Stromal cell of bone marrow (primary cell): Measurements from ENCODE around the gene FOXE3.
"Not testable (repeated sequence)": the region's sequence is repeated elsewhere in the genome, so short reads cannot be mapped to it uniquely, and the experiment has no call there.

ENCODE experiments used
- DNase-seq: peaks from one replicate; pipeline ENCODE4 v3.0.0-alpha.2; 2012; ENCODE audit warnings: low read depth

FOXE3 gene

DNA sequence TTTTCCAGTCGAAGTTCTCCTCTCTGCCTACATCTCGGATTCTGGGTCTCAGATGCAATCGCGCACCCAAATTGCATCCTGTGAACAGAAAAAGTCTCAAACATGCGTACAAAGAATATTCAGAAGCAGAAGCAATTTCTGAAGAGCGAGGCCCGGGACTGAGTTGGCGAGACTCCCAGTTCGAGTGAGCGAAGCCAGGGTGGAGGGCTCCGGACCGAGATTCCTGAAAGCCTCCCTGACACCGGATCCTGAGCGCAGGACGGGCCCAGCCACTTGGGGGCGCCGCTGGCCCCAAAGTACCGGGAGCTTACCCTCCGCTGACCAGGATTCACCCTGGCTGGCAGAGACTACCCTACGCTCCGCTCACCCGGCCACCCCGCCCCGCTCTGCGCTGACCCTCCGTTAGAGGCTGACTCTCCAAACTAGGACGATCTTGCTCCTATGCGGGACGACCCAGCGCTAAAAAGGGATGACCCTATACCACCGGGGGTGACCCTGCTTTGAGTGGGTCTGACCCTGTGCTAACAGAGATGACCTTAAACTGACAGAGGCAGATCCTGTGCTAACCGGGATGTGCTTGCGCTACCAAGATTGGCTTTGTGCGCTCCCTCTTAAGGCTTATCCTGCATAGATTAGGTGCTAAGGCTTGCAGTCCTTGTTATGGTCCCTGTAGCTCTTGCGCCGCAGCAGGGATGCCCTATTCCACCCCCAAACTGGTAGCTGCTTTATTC is 33.9 kb downstream of the FOXE3 start:
- no peak for DNase-seq

DNA sequence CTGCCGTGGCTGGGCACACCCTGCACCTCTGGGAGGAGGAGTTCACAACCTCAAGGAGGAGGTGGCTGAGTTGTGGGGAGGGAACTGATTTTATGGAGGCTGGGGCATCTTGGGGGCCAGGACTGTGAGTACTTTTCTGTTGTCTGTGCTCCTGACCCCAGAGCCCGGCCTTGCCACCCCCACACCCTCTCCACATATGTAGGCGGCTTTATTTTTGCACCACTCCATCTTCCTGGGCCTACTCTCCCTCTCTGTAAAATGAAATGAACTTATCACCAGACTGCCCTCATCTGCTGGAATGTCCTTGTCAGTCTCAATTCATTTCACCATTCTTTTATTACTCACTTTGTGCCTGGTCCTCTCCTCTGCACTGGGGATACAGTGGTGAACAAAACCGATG is 34.5 kb downstream of the FOXE3 start:
- DNase-seq = no peak

DNA sequence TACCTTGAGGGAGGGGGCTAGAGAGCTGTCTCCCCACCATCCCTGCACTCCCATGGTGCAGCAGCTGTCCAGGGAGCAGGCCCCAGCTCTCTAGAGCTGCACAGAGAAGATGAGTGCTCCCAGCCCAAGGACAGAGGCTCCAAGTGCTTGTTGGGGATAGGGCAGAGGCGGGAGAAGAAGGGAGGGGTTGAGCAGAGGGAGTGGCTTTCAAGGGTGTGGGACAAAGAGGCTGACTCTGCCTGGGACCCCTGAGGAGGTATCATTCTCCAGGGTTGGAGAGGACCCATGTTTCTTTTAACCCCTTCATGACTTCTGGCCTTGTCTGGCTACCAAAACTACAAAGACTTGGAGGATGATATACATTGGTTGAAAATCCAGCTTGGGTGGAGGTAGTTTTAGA is 36.3 kb downstream of the FOXE3 start:
- no peak for DNase-seq

DNA sequence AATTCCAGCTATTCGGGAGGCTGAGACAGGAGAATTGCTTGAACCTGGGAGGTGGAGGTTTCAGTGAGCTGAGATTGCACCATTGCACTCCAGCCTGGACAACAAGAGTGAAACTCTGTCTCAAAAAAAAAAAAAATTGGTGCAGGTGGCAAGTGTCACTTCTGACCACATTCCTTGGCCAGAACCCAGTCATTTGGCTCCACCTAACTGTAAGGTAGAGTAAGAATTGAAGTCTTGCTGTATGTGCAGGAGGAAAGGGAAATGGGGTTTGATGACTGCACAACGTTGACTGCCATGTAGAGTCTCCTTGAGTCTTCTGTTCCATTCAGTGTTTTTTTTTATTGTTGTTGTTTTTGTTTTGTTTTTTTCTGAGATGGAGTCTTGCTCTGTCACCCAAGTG is 37.8 kb downstream of the FOXE3 start:
- not testable (repeated sequence) for DNase-seq

DNA sequence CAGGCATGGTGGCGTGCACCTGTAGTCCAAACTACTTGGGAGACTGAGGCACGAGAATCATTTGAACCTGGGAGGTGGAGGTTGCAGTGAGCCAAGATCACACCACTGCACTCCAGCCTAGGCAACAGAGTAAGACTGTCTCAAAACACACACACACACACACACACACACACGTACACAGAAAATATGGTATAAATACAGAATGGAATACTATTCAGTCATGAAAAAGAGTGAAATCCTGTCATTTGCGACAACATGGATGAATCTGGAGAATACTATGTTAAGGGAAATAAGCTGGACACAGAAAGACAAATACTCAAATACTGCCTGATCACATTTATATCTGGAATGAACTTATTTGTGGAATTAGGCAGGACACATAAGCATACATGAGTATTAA is 40.2 kb downstream of the FOXE3 start:
- DNase-seq = no peak

DNA sequence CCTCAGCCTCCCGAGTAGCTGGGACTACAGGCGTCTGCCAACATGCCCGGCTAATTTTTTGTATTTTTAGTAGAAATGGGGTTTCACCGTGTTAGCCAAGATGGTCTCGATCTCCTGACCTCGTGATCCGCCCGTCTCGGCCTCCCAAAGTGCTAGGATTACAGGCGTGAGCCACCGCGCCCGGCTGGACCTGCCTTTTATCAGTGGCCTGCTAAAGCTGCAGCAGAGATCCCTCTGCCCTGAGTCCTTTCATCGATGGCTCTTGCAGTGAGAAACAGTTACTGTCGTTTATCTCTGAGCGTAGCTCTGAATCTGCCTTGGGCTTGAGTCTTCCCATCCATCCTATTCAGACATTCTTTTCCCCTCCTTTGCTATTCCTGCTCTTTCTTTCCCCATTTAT is 41.5 kb downstream of the FOXE3 start:
- not testable (repeated sequence) for DNase-seq

DNA sequence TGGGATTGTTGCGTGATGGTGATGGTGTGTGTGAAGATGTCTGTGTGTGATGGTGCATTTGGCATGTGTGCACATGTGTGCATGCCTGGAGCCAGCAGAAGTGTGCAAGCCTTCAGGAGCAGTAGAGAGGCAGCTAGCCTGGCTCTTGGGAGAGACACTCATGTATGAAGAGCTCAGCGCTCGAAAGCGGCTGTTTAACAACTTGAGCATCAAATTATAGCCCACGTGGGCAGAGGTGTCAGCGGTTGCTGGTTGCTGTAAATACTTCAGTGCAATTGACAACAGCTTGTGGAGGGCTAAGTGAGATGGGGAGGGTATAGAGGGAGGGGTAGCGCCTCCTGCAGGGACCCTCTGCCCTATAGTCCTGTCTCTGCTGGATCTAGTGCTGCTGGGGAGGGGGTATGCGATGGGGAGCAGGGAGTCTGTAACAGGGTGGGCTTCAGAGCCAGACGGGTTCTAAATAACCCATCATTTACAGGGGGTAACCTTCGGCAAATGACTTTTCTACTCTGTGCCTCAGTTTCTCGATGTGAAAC is 43.2 kb downstream of the FOXE3 start:
- DNase-seq = no peak

DNA sequence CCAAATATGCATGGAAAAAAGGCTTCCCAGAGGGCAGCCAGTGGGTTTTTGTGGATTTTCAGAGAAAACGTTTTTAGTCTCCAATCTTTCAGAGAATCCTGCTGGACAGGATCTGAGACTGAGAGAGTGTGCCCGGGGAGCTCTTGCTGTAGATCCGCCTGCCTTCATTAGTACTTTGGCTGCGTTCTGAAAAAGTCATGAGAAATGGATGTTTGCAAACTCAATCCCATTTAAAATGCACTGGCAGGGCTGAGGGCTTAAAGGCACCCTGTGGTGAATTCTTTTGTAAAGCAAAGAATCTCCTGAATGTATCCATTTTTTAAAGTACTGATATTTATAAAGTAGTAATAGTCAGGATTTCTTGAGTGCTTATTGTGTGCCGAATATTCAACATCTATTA is 44.0 kb downstream of the FOXE3 start:
- no peak for DNase-seq

DNA sequence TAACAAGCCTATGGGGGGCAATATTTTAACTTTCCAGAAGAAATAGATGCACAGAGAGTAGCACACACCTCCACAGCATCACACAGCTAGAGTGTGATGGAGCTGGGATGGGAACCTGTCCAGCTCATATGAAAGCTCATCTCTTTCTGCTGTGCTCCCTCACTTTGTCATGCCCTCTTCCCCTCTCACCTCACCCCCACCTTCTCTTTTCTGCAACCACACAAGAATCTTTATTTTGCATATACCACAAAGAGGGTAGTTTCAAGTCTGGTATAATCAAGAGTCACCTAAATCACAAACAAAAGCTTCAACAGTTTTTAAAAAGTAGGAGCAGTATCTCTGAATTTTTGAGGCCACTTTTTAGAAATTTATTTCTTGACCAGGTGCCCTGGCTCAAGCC is 44.4 kb downstream of the FOXE3 start:
- DNase-seq = no peak

DNA sequence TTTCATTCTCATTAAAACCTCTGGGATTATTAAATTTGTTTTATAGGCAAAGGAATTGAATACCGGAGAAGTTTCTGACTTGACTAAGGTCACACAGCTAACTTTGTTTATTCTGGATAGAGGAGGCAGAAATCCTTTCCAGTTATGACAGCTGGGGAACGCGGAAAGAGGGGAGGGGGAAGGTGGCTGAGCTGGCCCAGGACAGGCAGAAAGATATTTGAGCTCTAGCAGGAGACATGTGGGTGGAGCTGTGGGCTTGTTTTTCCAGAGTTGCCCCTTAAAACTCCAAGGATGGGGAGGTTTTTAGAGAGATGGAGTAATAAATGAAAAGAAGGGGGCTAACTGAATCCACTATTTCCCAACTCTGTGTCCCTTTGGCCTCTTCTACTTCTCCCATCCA is 49.5 kb downstream of the FOXE3 start:
- DNase-seq = peak; percentile 3
